HepG2 (cell line): Measurements from ENCODE around the gene AGR3. TPM values are rescaled to one million over a fixed set of nuclear protein-coding genes. Genes with fewer than 3 reads are reported as not detected.

Experiments
- ARHGAP35 ChIP-seq: sonication (generic); formaldehyde crosslinking; IDR thresholded peaks from 2 replicates; pipeline ENCODE4 v1.9.0; 2022; ENCODE audit warnings: mild to moderate bottlenecking, inconsistent platforms, moderate library complexity, missing genetic modification reagents, borderline replicate concordance
- FOXP4 ChIP-seq: sonication (generic); formaldehyde crosslinking; IDR thresholded peaks from 2 replicates; pipeline ENCODE4 v1.4.0; 2020; ENCODE audit warnings: missing genetic modification reagents
- HMG20A ChIP-seq: IDR thresholded peaks from 2 replicates; pipeline ENCODE4 v1.6.1; 2016; ENCODE audit warnings: borderline replicate concordance
- NPAS2 ChIP-seq: sonication (generic); formaldehyde crosslinking; IDR thresholded peaks from 2 replicates; pipeline ENCODE4 v1.8.0; 2022; ENCODE audit warnings: mild to moderate bottlenecking, missing genetic modification reagents, borderline replicate concordance
- PHF5A ChIP-seq: IDR thresholded peaks from one replicate; pipeline ENCODE4 v1.6.1; 2018; ENCODE audit warnings: low read depth, missing genetic modification reagents; ENCODE audit not compliant: unreplicated experiment
- PRDM4 ChIP-seq: sonication (generic); formaldehyde crosslinking; IDR thresholded peaks from 2 replicates; pipeline ENCODE4 v1.9.0; 2021; ENCODE audit warnings: missing genetic modification reagents, borderline replicate concordance
- RARA ChIP-seq: IDR thresholded peaks from 2 replicates; pipeline ENCODE4 v1.6.1; 2016; ENCODE audit warnings: missing genetic modification reagents, missing compliant biosample characterization
- SAFB2 ChIP-seq: sonication (generic); formaldehyde crosslinking; IDR thresholded peaks from 2 replicates; pipeline ENCODE4 v1.5.1; 2020; ENCODE audit warnings: missing genetic modification reagents, low read depth, mild to moderate bottlenecking, borderline replicate concordance
- SOX13 ChIP-seq, 3 experiments: fragments of 450-650 bp in 1 of 3; sonication (generic) in 1 of 3; formaldehyde crosslinking in 1 of 3; IDR thresholded peaks in 2 of 3; conservative IDR thresholded peaks in 1 of 3; 2 replicates each; pipeline versions ENCODE4 v1.5.0 to v1.6.1; 2016 to 2020; ENCODE audit warnings: antibody characterized with exemption in 1 of 3, mild to moderate bottlenecking in 1 of 3, missing compliant biosample characterization in 1 of 3, missing genetic modification reagents in 1 of 3, moderate library complexity in 1 of 3
- TAF1 ChIP-seq: sonication (generic); formaldehyde crosslinking; IDR thresholded peaks from 2 replicates; pipeline ENCODE4 v1.4.0; 2020; ENCODE audit warnings: missing genetic modification reagents
- ZEB1 ChIP-seq: IDR thresholded peaks from 2 replicates; pipeline ENCODE4 v1.6.1; 2012; ENCODE audit warnings: mild to moderate bottlenecking, low read depth, inconsistent platforms; ENCODE audit not compliant: insufficient replicate concordance
- ZFAT ChIP-seq: sonication (generic); formaldehyde crosslinking; conservative IDR thresholded peaks from 2 replicates; pipeline ENCODE4 v1.8.1; 2023; ENCODE audit warnings: missing genetic modification reagents, inconsistent platforms
- ZNF24 ChIP-seq: fragments of 450-650 bp; IDR thresholded peaks from 2 replicates; pipeline ENCODE4 v1.6.1; 2017; ENCODE audit warnings: antibody characterized with exemption, mild to moderate bottlenecking
- ZNF274 ChIP-seq: sonication (generic); formaldehyde crosslinking; IDR thresholded peaks from 2 replicates; pipeline ENCODE4 v1.5.1; 2020; ENCODE audit warnings: mild to moderate bottlenecking, missing genetic modification reagents
- ZNF331 ChIP-seq: sonication (generic); formaldehyde crosslinking; IDR thresholded peaks from 2 replicates; pipeline ENCODE4 v1.4.0; 2020; ENCODE audit warnings: missing genetic modification reagents
- ZNF513 ChIP-seq: sonication (generic); formaldehyde crosslinking; conservative IDR thresholded peaks from 2 replicates; pipeline ENCODE4 v1.5.0; 2020; ENCODE audit warnings: missing genetic modification reagents
- ZNF546 ChIP-seq: sonication (generic); formaldehyde crosslinking; conservative IDR thresholded peaks from 2 replicates; pipeline ENCODE4 v1.8.1; 2023; ENCODE audit warnings: mild to moderate bottlenecking, missing genetic modification reagents
- ZNF589 ChIP-seq: sonication (generic); formaldehyde crosslinking; conservative IDR thresholded peaks from 2 replicates; pipeline ENCODE4 v1.8.0; 2022; ENCODE audit warnings: mild to moderate bottlenecking, moderate library complexity, missing genetic modification reagents
- ZNF724P ChIP-seq: sonication (generic); formaldehyde crosslinking; IDR thresholded peaks from 2 replicates; pipeline ENCODE4 v1.8.0; 2022; ENCODE audit warnings: missing genetic modification reagents, borderline replicate concordance
- ZNF770 ChIP-seq: sonication (generic); formaldehyde crosslinking; IDR thresholded peaks from 2 replicates; pipeline ENCODE4 v1.5.0; 2020; ENCODE audit warnings: mild to moderate bottlenecking, missing genetic modification reagents
- ZSCAN9 ChIP-seq: IDR thresholded peaks from 2 replicates; pipeline ENCODE4 v1.6.1; 2016; ENCODE audit warnings: borderline replicate concordance
- polyA plus RNA-seq, 8 experiments: library from polyadenylated mRNA; depleted of rRNA in 3 of 8; stranded (reverse) in 7 of 8; unstranded in 1 of 8; fragments of >200 nt; fragmentation: Illumina TruSeq in 4 of 8; extraction: Trizol in 4 of 8; gene quantifications; 2 replicates each; pipeline versions ENCODE4 v1.2.1 to v1.2.3, GENCODE V29; 2011 to 2016; ENCODE audit warnings: low read depth in 4 of 8, missing spikeins in 1 of 8, mixed read lengths in 1 of 8; ENCODE audit not compliant: insufficient read depth in 1 of 8
- total RNA-seq, 5 experiments: library from RNA; depleted of rRNA; stranded (reverse); fragments of >200 nt; fragmentation: Illumina TruSeq; extraction: Trizol; gene quantifications; 2 replicates each; pipeline ENCODE4 v1.2.3, GENCODE V29; 2016; ENCODE audit warnings: low read depth in 1 of 5

AGR3 gene
- total and polyA plus RNA-seq, 2 of the 13 experiments (the other 11 are each of a cell fraction or from before 2014, with no cell fraction given) = not detected

- no peak for TF ChIP-seq ZNF24
- TF ChIP-seq NPAS2 (CRISPR knock-in tag) = no peak
- peak; percentile 87 for TF ChIP-seq HMG20A (CRISPR knock-in tag)
- peak; percentile 31; the same call in 1 of the 2 replicates for TF ChIP-seq RARA (CRISPR knock-in tag)
- TF ChIP-seq ARHGAP35 = no peak
- 0 out of 2 replicates have a peak, but pooled peaks have one; percentile 48 for TF ChIP-seq ZSCAN9 (CRISPR knock-in tag)
- no peak for TF ChIP-seq ZNF274 (CRISPR knock-in tag)
- no peak for TF ChIP-seq ZNF724P
- TF ChIP-seq ZNF513 (CRISPR knock-in tag) = no peak
- TF ChIP-seq ZNF546 (CRISPR knock-in tag) = no peak
- TF ChIP-seq ZNF331 (CRISPR knock-in tag) = peak; percentile 87; the same call in 1 of the 2 replicates
- no peak for TF ChIP-seq SAFB2 (CRISPR knock-in tag)
- TF ChIP-seq FOXP4 = peak; percentile 53; the same call in 1 of the 2 replicates
- no peak for TF ChIP-seq ZNF770 (CRISPR knock-in tag)
- TF ChIP-seq ZEB1 = no peak
- no peak for TF ChIP-seq PRDM4 (CRISPR knock-in tag)
- TF ChIP-seq ZFAT (CRISPR knock-in tag) = no peak
- TF ChIP-seq SOX13 (IDR thresholded peaks at IDR 0.05) = no peak
- TF ChIP-seq SOX13 (CRISPR knock-in tag; conservative IDR thresholded peaks at IDR 0.05 in 1 of 2, IDR thresholded peaks at IDR 0.05 in 1 of 2) = peak in 1 of 2 experiments; percentile 86; a peak in 2 of 4 replicates
- no peak for TF ChIP-seq TAF1
- TF ChIP-seq PHF5A (CRISPR knock-in tag) = no peak
- TF ChIP-seq ZNF589 = no peak
These were observed 33.0 kb upstream of the AGR3 start (continued) for GRCh38 chr7:16914771-16915170.
